ENCODE results near the gene CCDC97.

DNA sequence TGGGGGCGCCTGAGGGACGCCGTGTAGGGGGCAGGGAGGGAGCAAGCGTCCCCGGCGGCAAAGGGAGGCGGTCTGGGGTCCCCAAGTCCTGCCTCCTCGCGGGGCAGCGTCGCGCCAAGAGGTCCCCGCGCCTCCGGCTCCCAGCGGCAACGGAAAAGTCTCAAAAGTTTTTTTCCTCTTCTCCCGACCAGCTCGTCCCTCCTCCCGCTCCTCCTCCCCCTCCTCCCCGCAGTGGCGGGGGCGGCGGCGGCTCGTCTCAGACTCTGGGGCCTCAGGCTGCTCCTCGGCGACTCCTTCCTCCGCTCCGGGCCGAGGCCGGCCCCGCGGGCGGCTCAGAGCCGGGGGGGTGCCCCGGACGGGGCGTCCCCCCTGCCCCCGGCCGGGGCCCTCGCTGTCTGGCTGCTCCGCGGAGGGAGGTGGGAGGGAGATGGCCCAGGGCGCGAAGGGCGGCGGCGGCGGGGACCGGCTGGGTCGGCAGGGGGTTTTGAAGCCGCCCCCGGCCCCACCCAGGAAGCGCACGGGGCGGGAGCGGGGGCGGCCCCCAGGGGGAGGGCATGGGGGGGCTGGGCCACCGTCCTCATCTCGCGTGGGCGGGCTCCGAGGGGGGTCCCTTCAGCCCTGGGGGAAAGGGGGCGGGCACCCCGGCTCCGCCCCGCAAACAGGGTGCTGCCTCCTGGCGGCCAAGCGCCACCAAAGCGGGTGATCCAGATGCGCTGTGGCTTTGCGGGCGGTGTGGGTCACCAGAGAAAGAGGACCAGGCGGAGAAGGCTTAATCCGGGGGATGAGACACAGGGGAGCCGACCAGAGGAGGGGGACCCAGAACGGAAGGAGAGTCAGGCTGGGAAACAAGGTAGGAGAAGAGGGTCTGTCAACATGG, 43.7 kb downstream of the CCDC97 start, which contains the start of gene TGFB1:
- TF ChIP-seq, protein P1, sequence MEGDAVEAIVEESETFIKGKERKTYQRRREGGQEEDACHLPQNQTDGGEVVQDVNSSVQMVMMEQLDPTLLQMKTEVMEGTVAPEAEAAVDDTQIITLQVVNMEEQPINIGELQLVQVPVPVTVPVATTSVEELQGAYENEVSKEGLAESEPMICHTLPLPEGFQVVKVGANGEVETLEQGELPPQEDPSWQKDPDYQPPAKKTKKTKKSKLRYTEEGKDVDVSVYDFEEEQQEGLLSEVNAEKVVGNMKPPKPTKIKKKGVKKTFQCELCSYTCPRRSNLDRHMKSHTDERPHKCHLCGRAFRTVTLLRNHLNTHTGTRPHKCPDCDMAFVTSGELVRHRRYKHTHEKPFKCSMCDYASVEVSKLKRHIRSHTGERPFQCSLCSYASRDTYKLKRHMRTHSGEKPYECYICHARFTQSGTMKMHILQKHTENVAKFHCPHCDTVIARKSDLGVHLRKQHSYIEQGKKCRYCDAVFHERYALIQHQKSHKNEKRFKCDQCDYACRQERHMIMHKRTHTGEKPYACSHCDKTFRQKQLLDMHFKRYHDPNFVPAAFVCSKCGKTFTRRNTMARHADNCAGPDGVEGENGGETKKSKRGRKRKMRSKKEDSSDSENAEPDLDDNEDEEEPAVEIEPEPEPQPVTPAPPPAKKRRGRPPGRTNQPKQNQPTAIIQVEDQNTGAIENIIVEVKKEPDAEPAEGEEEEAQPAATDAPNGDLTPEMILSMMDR (IDR thresholded peaks at IDR 0.05), result peak; percentile 89 to 94 (median 93)
- TF ChIP-seq POLR2A (IDR thresholded peaks at IDR 0.05), result peak in 1 of 2 donors; percentile 51

Data from tibial nerve (tissue), 3 donors.